Sigmoid colon (tissue), 3 donors: ENCODE measurements around the gene POLR1B.

Experiments used
- CTCF ChIP-seq, 4 experiments: fragments of 450-650 bp in 3 of 4; fragments of 200-600 bp in 1 of 4; IDR thresholded peaks; one replicate each; pipeline ENCODE4 v1.5.1; 2016 to 2019; ENCODE audit warnings: antibody characterized with exemption in 4 of 4, mild to moderate bottlenecking in 3 of 4, moderate library complexity in 2 of 4
- POLR2A ChIP-seq, 2 donors: fragments of 450-650 bp; IDR thresholded peaks; one replicate each; pipeline ENCODE4 v1.6.1; 2016; ENCODE audit warnings: antibody characterized with exemption in 2 of 2, mild to moderate bottlenecking in 2 of 2, moderate library complexity in 2 of 2

GRCh38 chr2:112516801-112517200 is 25.5 kb upstream of the POLR1B start:
- TF ChIP-seq POLR2A (IDR thresholded peaks at IDR 0.05) (no peak), CTCF (IDR thresholded peaks at IDR 0.05) (no peak)
